Thyroid gland (tissue), 4 donors: ENCODE measurements around the gene NEDD9. TPM values are rescaled to one million over a fixed set of nuclear protein-coding genes. Genes with fewer than 3 reads are reported as not detected.
A peak's percentile ranks its signal among the peaks of the same experiment; 100 is the strongest.

ENCODE experiments used
- DNase-seq, 2 donors: peaks; one replicate each; pipeline ENCODE4 v3.0.0-alpha.2; 2019
- H3K27ac ChIP-seq, 3 donors: fragments of 200-600 bp; sonication (generic); 1 replicate in 2 of 3; 2 replicates in 1 of 3; pipeline ENCODE4 v1.5.1; 2016 to 2019; ENCODE audit warnings: mild to moderate bottlenecking in 1 of 3, moderate library complexity in 1 of 3
- H3K27me3 ChIP-seq: fragments of 200-600 bp; sonication (generic); one replicate; pipeline ENCODE4 v1.5.1; 2019
- H3K36me3 ChIP-seq, 2 donors: fragments of 200-600 bp; sonication (generic); one replicate each; pipeline ENCODE4 v1.5.1; 2016 to 2019
- H3K4me1 ChIP-seq, 2 donors: fragments of 200-600 bp; sonication (generic); one replicate each; pipeline ENCODE4 v1.5.1; 2017 to 2019
- H3K4me3 ChIP-seq, 3 donors: fragments of 200-600 bp; sonication (generic); replicated peaks in 1 of 3; 1 replicate in 2 of 3; 2 replicates in 1 of 3; pipeline ENCODE4 v1.5.1; 2016; ENCODE audit warnings: mild to moderate bottlenecking in 1 of 3
- H3K9me3 ChIP-seq: fragments of 200-600 bp; sonication (generic); one replicate; pipeline ENCODE4 v1.5.1; 2017
- CTCF ChIP-seq, 6 experiments: fragments of 200-600 bp in 3 of 6; fragments of 450-650 bp in 3 of 6; sonication (generic) in 3 of 6; IDR thresholded peaks; one replicate each; pipeline ENCODE4 v1.5.1; 2016 to 2019; ENCODE audit warnings: antibody characterized with exemption in 6 of 6, mild to moderate bottlenecking in 2 of 6, inconsistent platforms in 1 of 6, moderate library complexity in 1 of 6
- POLR2A ChIP-seq, 2 donors: fragments of 450-650 bp; IDR thresholded peaks; one replicate each; pipeline ENCODE4 v1.6.1; 2017; ENCODE audit warnings: antibody characterized with exemption in 2 of 2, mild to moderate bottlenecking in 2 of 2, moderate library complexity in 1 of 2
- WGBS, 2 donors: methylation state at CpG; one replicate each; pipeline ENCODE4 v1.1.5; 2017; 5-methylcytosine and 5-hydroxymethylcytosine counted together
- intact Hi-C: fragments of 100-400 bp; cut with DNase I; formaldehyde crosslinking; loops from one replicate; pipeline ENCODE4 v1.15.1; 2023
- total RNA-seq, 4 donors: library from RNA; depleted of rRNA; stranded (reverse); fragments of >200 nt; gene quantifications; one replicate each; pipeline ENCODE4 v1.2.3, GENCODE V29; 2016

Gene NEDD9
- total RNA-seq, 4 donors from 2014 or later, result 42.1 to 78.3 (median 61.7) TPM

GRCh38 chr6:11208854-11209253, 23.6 kb downstream of the NEDD9 start:
- intact Hi-C loops, result no loop called here

GRCh38 chr6:11208267-11208666, 24.2 kb downstream of the NEDD9 start:
- peaks cover 16 to 69% of the 10 kb centered on the region in 2 donors for H3K4me1 ChIP-seq
- TF ChIP-seq CTCF (IDR thresholded peaks at IDR 0.05) (no peak), POLR2A (IDR thresholded peaks at IDR 0.05) (no peak)
- peak overlapping the region in 1 of 3 donors; percentile 0 for H3K27ac ChIP-seq
- no peak for DNase-seq
- intact Hi-C loops, result no loop called here
- H3K4me3 ChIP-seq, result no peak overlapping the region
- peaks cover 5 to 10% of the 10 kb centered on the region in 2 donors for H3K36me3 ChIP-seq
- no peaks in the 10 kb centered on the region for H3K27me3 ChIP-seq
- H3K9me3 ChIP-seq, result no peaks in the 10 kb centered on the region
- WGBS, 2 donors, result 78 to 84% methylated on average over 3 of the region's 3 CpGs

More at GRCh38 chr6:11208854-11209253, 23.6 kb downstream of the NEDD9 start:
- TF ChIP-seq POLR2A (IDR thresholded peaks at IDR 0.05) (no peak), CTCF (IDR thresholded peaks at IDR 0.05) (no peak)
- DNase-seq, result no peak
- 77 to 82% methylated on average over 1 of the region's 1 CpG for WGBS, 2 donors
- no peaks in the 10 kb centered on the region for H3K9me3 ChIP-seq
- H3K4me1 ChIP-seq, result peaks cover 18 to 71% of the 10 kb centered on the region in 2 donors
- peak overlapping the region in 1 of 3 donors; percentile 0 for H3K27ac ChIP-seq
- H3K4me3 ChIP-seq, result no peak overlapping the region
- H3K36me3 ChIP-seq, result peaks cover 5 to 10% of the 10 kb centered on the region in 2 donors
- no peaks in the 10 kb centered on the region for H3K27me3 ChIP-seq

- peaks cover under 1 to 7% of the 10 kb centered on the region in 2 donors for H3K36me3 ChIP-seq
- intact Hi-C loops, result no loop called here
- TF ChIP-seq POLR2A (IDR thresholded peaks at IDR 0.05) (no peak), CTCF (IDR thresholded peaks at IDR 0.05) (no peak)
These were observed 25.1 kb downstream of the NEDD9 start for GRCh38 chr6:11207199-11207968.

GRCh38 chr6:11206576-11206975, 25.9 kb downstream of the NEDD9 start:
- 71 to 75% methylated on average over 3 of the region's 3 CpGs for WGBS, 2 donors
- peak overlapping the region in 2 of 3 donors; percentile 14 to 35 for H3K27ac ChIP-seq
- peaks cover 0 to 7% of the 10 kb centered on the region in 2 donors for H3K36me3 ChIP-seq
- no peak overlapping the region for H3K4me3 ChIP-seq
- H3K27me3 ChIP-seq, result no peaks in the 10 kb centered on the region
- no peak for DNase-seq
- intact Hi-C loops, result no loop called here
- peaks cover 21 to 69% of the 10 kb centered on the region in 2 donors for H3K4me1 ChIP-seq
- TF ChIP-seq CTCF (IDR thresholded peaks at IDR 0.05) (no peak), POLR2A (IDR thresholded peaks at IDR 0.05) (no peak)
- H3K9me3 ChIP-seq, result no peaks in the 10 kb centered on the region

More at GRCh38 chr6:11207199-11207968, 25.1 kb downstream of the NEDD9 start:
- H3K4me1 ChIP-seq, result peaks cover 18 to 69% of the 10 kb centered on the region in 2 donors
- peak overlapping the region in 1 of 3 donors; percentile 14 for H3K27ac ChIP-seq
- H3K4me3 ChIP-seq, result no peak overlapping the region
- 74 to 77% methylated on average over 5 of the region's 5 CpGs for WGBS, 2 donors
- DNase-seq, result peak in 1 of 2 donors; percentile 19
- no peaks in the 10 kb centered on the region for H3K9me3 ChIP-seq
- H3K27me3 ChIP-seq, result no peaks in the 10 kb centered on the region

- no peaks in the 10 kb centered on the region for H3K27me3 ChIP-seq
- H3K4me3 ChIP-seq, result no peak overlapping the region
- H3K27ac ChIP-seq, result no peak overlapping the region
- TF ChIP-seq CTCF (IDR thresholded peaks at IDR 0.05) (no peak), POLR2A (IDR thresholded peaks at IDR 0.05) (no peak)
- no peak for DNase-seq
- 92 to 100% methylated on average over 5 of the region's 5 CpGs for WGBS, 2 donors
- intact Hi-C loops, result no loop called here
- H3K9me3 ChIP-seq, result no peaks in the 10 kb centered on the region
- peaks cover 21 to 52% of the 10 kb centered on the region in 2 donors for H3K4me1 ChIP-seq
- peaks cover 0 to 3% of the 10 kb centered on the region in 2 donors for H3K36me3 ChIP-seq
These were observed 27.6 kb downstream of the NEDD9 start for GRCh38 chr6:11204794-11205366.
